ENCODE measurements around the gene HID1. TPM values are rescaled to one million over a fixed set of nuclear protein-coding genes. Genes with fewer than 3 reads are reported as not detected.
A peak's percentile ranks its signal among the peaks of the same experiment; 100 is the strongest.
"Not testable (repeated sequence)": the region's sequence is repeated elsewhere in the genome, so short reads cannot be mapped to it uniquely, and the experiment has no call there.

HID1 gene
- 0.83 and 3.0 TPM in 2 replicates for total RNA-seq
- polyA plus RNA-seq (2012) = 20.1 TPM

GRCh38 chr17:74972107-74972972 is at the start of gene HID1:
Gene HID1 (minus strand): TSS chr17:74972759. CDS start chr17:74972656, 103 bp downstream.
- DNase-seq (ENCODE audit: low read depth) = no peak

GRCh38 chr17:75020331-75021110 is 48.0 kb upstream of the HID1 start:
- DNase-seq (ENCODE audit: low read depth) = no peak

- no peak for DNase-seq (ENCODE audit: low read depth)
These were observed 47.2 kb upstream of the HID1 start for GRCh38 chr17:75019710-75020109.

- no peak for DNase-seq (ENCODE audit: low read depth)
These were observed 46.6 kb upstream of the HID1 start for GRCh38 chr17:75019146-75019545.

GRCh38 chr17:75013092-75013559 is 40.6 kb upstream of the HID1 start:
- DNase-seq (ENCODE audit: low read depth) = no peak

GRCh38 chr17:75012346-75013091 is 40.0 kb upstream of the HID1 start, which contains the start of gene MRPL58:
Gene MRPL58 (plus strand): TSS chr17:75012670. CDS start chr17:75012687, 17 bp downstream.
- DNase-seq (ENCODE audit: low read depth) = peak; percentile 91

GRCh38 chr17:75012096-75012345 is 39.5 kb upstream of the HID1 start:
- DNase-seq (ENCODE audit: low read depth) = no peak

GRCh38 chr17:75011401-75012095 is 39.0 kb upstream of the HID1 start:
- peak; percentile 65 for DNase-seq (ENCODE audit: low read depth)

GRCh38 chr17:75010683-75011400 is 38.3 kb upstream of the HID1 start:
- DNase-seq (ENCODE audit: low read depth) = peak; percentile 59

GRCh38 chr17:75009139-75009724 is 36.7 kb upstream of the HID1 start:
- DNase-seq (ENCODE audit: low read depth) = no peak

GRCh38 chr17:75008373-75008772 is 35.8 kb upstream of the HID1 start:
- DNase-seq (ENCODE audit: low read depth) = no peak

- DNase-seq (ENCODE audit: low read depth) = no peak
These were observed 34.1 kb upstream of the HID1 start for GRCh38 chr17:75006653-75007052.

GRCh38 chr17:75006084-75006483 is 33.5 kb upstream of the HID1 start:
- DNase-seq (ENCODE audit: low read depth) = not testable (repeated sequence)

- DNase-seq (ENCODE audit: low read depth) = no peak
These were observed 32.7 kb upstream of the HID1 start for GRCh38 chr17:75005291-75005690.

GRCh38 chr17:75004371-75004770 is 31.8 kb upstream of the HID1 start:
- DNase-seq (ENCODE audit: low read depth) = no peak

- DNase-seq (ENCODE audit: low read depth) = no peak
These were observed 31.4 kb upstream of the HID1 start for GRCh38 chr17:75003957-75004355.

- DNase-seq (ENCODE audit: low read depth) = no peak
These were observed 30.8 kb upstream of the HID1 start for GRCh38 chr17:75003070-75003956.

- no peak for DNase-seq (ENCODE audit: low read depth)
These were observed 29.6 kb upstream of the HID1 start for GRCh38 chr17:75001915-75002843.
